Left lobe of liver (tissue), 2 donors: ENCODE measurements around the gene CREBRF. TPM values are rescaled to one million over a fixed set of nuclear protein-coding genes. Genes with fewer than 3 reads are reported as not detected.
A peak's percentile ranks its signal among the peaks of the same experiment; 100 is the strongest.
"Not testable (repeated sequence)": the region's sequence is repeated elsewhere in the genome, so short reads cannot be mapped to it uniquely, and the experiment has no call there.

Source experiments
- ATAC-seq: fragments of 200-7000 bp; cut with Tn5 transposase; one replicate; pipeline ENCODE4 v1.9.1; 2020; ENCODE audit warnings: mild to moderate bottlenecking, moderate library complexity
- DNase-seq: peaks from one replicate; pipeline ENCODE4 v3.0.0-alpha.2; 2020; ENCODE audit warnings: low spot score
- total RNA-seq: library from RNA; stranded (reverse); gene quantifications from one replicate; pipeline ENCODE4 v1.2.1, GENCODE V29; 2021
- donor health status: DM: no; HTN: no; CAD: no; lungs with moderate emphysema.
- donor health status: DM: no; HTN: yes; CAD: no.

The CREBRF gene
- total RNA-seq, 1 donor from 2014 or later = 10.2 TPM

DNA sequence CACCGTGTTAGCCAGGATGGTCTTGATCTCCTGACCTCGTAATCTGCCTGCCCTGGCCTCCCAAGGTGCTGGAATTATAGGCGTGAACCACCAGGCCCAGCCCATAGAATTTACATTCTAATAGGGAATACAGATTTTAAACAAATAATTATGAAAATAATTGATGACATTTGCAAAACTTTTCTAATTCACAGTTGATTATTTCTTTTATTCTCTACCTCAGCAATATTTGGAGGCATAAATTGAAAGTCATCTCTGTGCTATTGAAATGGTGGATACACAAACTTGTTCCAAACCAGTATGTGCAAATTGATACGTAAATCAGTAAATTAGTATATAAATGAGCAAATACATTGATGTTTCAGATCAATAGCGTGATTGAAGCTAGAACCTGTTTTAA, 96.4 kb downstream of the CREBRF start:
- DNase-seq = no peak
- ATAC-seq = no peak

DNA sequence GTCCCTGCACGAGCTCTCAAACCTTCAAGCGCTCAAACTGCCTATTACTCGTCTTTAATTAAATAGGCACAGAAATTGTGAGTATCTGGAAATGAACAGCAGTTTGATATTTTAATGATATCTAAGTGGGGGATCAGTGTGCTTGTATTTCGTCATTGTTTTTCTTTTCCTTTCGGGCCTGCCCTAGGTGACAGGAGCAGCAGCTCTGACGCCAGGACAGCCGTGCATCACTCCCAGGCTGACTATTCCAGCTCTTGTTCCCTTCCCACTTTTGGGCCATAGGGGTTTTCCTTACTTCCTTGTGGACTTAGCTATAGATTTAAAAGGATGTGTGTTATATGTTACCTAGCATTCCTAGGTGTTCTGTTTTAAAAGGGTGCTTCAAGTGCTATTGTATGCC, 97.7 kb downstream of the CREBRF start:
- DNase-seq (no peak), ATAC-seq (peak; percentile 75)

DNA sequence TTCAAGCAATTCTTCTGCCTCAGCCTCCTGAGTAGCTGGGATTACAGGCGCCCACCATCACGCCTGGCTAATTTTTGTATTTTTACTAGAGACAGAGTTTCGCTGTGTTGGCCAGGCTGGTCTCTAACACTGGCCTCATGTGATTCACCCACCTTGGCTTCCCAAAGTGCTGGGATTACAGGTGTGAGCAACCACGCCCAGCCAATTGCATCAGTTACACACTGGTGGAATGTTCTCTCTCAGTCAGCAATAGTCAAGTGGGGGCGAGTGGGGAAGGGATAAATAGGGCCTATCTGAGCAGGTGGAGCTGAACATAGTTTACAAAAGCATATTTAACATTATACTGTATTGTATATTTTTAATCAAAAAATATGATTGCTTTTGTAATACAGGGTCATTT, 98.5 kb downstream of the CREBRF start:
- not testable (repeated sequence) for ATAC-seq, DNase-seq

DNA sequence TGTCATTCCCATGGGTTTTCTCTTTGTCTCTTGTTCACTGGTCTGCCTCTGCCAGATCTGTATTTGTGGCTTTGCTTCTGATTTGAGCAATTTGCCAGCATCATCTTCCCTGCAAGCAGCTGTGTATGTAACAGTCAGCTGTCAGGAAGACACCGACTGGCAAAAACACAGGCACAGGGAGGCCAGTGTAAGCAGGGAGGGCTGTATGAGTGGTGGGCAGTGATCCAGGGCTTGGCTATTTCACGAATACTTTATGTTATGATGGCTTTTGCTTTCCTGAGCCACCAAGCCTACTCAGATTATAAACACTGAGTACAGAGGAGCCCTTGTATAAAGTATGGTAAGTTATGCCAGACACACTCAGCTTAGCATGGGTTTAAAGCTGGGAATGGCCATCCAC, 99.8 kb downstream of the CREBRF start:
- DNase-seq = no peak
- ATAC-seq = no peak

DNA sequence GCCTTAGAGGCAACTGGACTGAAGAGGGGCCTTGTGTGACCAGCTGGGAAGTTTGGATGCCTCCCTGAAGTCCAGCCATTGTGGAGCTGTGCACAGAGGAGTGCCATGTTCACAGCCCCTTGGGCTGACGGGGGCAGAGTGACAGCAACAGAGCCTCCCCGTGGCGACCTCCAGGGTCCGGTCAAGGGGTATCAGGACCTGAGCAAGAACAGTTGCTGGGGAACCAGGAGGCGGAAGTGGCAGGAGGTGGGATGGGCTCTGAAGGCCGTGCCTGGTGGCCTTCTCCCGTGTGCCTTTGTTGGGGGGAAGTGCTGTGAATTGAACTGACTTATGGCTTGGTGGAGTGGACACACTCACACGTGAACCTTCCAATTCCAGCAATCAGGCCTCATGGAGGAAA, 102.2 kb downstream of the CREBRF start:
- DNase-seq (no peak), ATAC-seq (no peak)

DNA sequence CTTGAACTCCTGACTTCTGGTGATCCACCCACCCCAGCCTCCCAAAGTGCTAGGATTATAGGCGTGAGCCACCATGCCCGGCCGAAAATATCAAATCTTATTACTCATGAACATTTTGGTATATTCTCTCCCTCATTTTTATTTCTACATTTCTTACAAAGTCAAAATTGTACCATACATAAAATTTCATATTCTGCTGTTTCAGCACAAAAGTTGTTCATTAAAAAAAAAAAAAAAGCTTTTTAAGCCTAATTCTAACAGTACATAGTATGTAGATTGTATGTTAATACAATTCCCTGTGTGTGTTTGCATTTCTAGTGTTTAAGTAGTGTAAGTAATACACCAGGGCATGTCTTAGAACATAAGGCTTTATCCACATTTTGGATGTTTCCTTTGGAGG, 103.1 kb downstream of the CREBRF start:
- ATAC-seq (no peak), DNase-seq (no peak)

DNA sequence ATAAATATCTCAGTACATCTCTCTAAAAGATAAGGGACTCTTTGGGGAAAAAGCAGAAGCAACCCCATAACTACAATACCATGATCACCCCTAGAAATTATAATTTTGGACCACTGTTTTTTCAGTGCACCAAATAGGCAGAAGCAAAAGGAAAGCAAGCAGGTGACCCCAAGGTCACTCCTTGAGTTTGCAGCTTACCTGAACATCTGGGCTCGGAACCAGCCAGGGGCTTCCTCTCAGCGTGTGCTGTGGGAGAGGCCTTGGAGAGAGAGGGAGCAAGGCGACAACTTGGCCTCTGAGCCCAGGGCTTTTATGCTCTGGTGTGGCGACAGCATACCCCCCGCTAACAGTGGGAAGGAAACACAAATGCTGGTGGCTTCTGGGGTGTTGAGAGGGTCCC, 105.0 kb downstream of the CREBRF start:
- DNase-seq (no peak), ATAC-seq (no peak)

DNA sequence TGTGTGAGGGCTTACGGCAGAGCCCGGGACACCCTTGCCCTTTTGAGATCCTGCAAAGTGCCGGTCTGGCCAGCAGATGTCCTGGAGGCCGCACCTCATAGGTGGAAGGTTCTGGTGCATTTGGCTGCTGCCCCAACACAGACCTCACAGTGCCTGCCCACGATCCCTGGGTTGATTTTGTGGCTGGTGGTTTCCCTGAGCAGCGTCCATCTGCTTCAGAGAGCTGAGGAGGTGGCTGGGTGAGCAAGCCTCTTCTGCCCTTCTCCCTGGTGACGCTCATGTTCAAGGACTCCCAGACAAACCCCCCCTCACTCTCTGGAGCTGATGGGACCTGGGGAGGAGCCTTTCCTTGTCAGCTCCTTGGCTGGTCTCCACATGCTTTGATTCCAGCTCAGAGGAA, 107.1 kb downstream of the CREBRF start:
- DNase-seq (no peak), ATAC-seq (no peak)

DNA sequence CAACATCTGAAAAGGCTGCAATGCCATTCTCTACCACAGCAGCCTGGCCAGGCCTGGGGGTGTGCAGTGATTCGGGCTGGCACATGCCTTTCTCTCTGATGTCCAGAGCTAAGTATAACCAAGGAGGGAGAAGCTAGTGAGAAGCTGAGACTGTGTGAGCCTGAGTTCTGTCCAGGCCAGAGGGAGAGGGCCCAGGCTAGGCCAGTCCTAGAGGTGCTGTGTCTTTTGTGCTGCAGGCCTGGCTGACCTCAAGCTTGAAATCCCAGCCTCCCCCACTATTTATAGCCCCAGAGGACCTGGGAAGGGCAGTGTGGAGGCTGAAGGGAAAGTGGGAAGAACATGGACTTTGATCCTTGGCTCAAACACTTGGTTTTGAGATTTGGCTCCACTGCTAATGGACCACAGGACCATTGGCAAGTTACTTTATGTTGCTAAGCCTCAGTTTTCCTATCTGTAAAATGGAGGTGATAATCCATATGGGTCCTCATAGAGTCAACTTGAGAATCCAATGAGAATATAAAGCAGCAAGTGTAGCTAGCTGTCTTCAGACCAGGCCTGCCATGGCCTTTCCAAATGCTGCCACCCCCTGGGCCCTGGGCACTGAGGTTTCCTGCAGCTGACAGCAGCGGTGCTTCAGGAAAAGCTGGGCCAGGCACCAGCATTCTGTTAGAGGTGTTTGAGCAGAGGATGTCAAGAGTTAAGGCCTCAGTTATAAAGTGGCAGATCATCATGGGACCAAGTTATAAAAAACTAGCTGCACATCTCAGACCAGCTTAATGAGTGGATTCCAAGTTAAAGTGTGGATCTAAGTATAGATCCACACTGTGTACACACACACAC, 109.2 kb downstream of the CREBRF start:
- ATAC-seq (peak; percentile 90), DNase-seq (no peak)

DNA sequence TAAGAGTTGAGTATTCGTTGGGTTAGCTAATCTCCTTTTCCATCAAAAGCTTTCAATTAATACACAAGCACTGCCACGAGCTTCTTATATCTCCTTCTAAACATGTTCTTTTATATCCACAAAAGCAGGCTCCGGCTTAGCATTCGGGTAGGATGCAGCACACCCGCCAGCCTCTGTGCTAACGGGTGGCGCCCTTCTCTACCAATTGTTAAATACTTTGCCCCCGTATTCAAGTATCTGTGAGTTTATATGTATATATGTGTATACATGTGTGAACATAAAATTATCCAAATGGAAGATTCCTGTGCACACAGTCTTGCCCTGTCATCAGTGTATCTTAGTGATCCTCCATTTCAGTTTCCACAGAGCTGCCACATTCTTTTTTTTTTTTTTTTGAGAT, 116.0 kb downstream of the CREBRF start:
- no peak for ATAC-seq

DNA sequence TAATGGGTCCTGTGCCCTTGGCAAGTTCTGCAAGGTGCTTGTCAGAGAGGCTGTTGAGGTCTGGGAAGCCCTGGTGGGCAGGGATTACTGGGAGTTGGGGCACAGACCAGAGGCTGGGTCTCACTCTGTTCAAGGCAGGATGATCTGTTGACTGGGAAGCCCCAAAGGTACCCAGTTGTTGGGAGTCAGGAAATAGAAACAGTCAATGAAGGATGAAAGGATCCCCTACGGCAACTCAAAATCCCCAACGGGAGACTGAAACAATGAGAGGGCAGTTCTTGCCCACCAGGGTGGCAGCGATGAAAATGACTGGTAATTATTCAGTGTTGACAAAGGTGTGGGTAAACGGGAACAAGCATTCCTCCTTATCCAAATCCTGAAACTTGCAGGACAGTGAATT, 119.4 kb downstream of the CREBRF start:
- DNase-seq (no peak), ATAC-seq (no peak)

More for the DNA sequence above, 116.0 kb downstream of the CREBRF start:
- DNase-seq = no peak

DNA sequence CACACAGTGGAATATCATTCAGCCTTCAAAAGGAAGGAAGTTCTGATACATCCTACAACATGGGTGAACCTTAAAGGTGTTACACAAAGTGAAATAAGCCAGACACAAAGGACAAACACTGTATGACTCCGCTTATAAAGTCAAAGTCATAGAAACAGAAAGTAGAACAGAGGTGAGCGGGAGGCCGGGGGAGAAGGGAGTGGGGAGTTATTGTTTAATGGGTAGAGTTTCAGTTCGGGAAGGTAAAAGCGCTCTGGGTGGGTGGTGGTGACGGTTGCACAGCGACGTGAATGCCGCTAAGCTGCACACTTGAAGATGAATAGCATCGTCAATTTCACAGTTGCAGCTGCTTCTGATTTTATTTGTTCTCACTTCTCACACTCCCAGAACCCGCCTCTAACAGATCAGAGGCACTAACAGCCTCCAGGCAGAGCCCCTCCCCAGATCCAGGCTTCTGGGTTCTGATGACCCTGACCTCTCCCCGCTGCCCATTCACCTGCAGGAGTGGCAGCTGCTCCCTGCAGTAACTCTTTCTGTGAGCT, 122.3 kb downstream of the CREBRF start:
- DNase-seq = no peak

DNA sequence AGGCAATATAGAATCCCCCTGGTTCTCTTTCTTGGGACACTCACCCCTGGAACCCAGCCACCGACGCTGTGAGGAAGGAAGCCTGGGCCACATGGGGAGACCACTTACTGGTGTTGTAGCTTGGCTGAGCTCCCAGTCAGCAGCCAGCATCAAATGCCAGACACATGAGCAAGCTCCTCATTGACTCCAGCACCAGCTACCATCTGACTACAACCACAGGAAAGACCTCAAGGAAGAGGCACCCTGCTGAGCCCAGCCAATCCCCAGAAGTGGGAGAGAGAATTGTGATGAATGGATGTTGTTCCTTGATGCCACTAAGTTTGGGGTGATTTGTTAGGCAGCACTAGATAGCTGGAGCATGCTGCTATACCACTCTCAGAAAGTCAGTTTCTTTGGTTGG, 124.2 kb downstream of the CREBRF start:
- DNase-seq (no peak), ATAC-seq (no peak)

More for the DNA sequence above, 122.3 kb downstream of the CREBRF start:
- ATAC-seq = no peak

DNA sequence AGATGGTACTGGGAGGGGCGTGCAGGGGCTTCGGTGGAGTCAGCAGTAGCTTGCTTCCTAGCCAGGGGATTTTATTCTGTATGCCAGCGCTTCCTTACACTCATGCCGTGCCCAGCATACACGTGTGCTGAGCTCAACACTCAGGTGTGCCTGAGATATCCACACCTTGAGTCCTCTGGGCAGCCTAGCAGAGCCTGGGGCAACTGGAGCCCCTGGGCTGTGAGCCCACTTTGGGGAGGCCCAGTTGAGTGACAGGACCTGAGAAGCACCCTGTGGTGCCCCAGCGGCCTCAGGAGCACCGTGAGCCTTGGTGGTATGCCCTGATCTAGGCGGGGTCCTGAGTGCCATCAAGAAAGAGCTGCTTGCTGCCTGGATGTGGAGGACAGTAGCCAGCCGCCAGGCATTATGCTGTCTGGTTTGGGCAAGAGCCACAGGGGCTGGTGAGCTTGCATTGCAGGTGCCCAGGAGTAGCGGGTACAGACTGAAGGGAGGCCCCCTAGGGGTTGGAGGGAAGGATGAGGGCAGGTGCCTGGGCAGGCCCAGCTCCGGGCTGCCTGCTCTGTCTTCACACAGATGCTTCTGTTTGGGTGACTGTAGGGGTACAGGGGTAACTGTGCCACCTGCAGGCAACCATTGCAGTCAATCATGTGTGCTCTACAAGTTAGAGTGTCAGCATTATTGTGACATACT, 131.0 kb downstream of the CREBRF start:
- ATAC-seq = peak; percentile 60
- no peak for DNase-seq

DNA sequence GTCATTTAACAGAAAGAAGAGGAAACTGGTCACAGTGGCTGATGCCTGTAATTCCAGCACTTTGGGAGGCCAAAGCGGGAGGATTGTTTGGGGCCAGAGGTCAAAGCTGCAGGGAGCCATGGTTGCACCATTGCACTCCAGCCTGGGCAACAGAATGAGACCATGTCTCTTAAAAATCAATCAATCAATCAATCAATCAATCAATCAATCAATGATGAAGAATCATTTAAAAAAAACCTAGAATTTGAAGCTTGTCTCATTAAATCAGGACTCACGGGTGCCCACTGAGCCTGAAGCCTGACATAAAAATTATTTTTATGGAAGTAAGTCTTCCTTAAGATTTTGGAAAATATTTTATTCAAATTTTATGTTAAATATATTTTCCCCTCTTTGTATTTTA, 132.1 kb downstream of the CREBRF start:
- ATAC-seq = no peak
- no peak for DNase-seq

Other genes with a start within 250 kb of the CREBRF start
- 158 TPM for gene ERGIC1, start 222.1 kb upstream of the CREBRF start, total RNA-seq
- gene RPL26L1, start 96.9 kb upstream of the CREBRF start, total RNA-seq = 16.3 TPM
- 110 TPM for gene ATP6V0E1, start 72.6 kb upstream of the CREBRF start, total RNA-seq
- 3.9 TPM for gene BNIP1, start 88.2 kb downstream of the CREBRF start, total RNA-seq
- not detected for gene NKX2-5, start 178.9 kb downstream of the CREBRF start, total RNA-seq